Stomach (tissue), 4 donors: ENCODE data around the gene CYS1.

Experiments used
- EP300 ChIP-seq: sonication (generic); formaldehyde crosslinking; IDR thresholded peaks from one replicate; pipeline ENCODE4 v1.6.1; 2017; ENCODE audit warnings: antibody characterized with exemption
- POLR2AphosphoS5 ChIP-seq, 3 donors: sonication (generic); formaldehyde crosslinking; IDR thresholded peaks; one replicate each; pipeline ENCODE4 v1.6.1; 2016; ENCODE audit warnings: antibody characterized with exemption in 3 of 3
- TF ChIP-seq, protein P1 (sequence below), 7 experiments: fragments of 450-650 bp in 4 of 7; fragments of 200-600 bp in 3 of 7; sonication (generic) in 3 of 7; IDR thresholded peaks; one replicate each; pipeline ENCODE4 v1.5.1; 2016 to 2019; ENCODE audit warnings: antibody characterized with exemption in 7 of 7, control low read depth in 2 of 7, mild to moderate bottlenecking in 1 of 7

DNA sequence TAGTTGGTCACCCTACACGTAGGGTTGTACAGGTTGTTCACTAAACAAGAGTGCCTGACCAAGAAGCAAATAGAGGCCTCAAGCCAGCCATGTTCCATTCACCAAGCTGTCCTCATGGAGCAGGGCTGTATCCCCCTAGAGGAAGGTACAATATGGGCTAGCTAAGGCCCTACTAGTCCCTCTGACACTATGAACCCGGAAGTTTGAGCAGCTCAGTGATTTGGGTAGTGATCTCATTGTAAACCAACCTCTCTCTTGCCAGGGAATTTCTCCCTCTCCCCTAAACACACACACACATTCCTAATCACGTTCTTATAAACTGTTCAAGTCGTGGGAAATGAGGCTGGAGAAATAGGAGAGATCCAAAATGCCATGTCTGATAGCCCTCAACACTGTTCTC lies 6.7 kb upstream of the CYS1 start:
- TF ChIP-seq, protein P1, sequence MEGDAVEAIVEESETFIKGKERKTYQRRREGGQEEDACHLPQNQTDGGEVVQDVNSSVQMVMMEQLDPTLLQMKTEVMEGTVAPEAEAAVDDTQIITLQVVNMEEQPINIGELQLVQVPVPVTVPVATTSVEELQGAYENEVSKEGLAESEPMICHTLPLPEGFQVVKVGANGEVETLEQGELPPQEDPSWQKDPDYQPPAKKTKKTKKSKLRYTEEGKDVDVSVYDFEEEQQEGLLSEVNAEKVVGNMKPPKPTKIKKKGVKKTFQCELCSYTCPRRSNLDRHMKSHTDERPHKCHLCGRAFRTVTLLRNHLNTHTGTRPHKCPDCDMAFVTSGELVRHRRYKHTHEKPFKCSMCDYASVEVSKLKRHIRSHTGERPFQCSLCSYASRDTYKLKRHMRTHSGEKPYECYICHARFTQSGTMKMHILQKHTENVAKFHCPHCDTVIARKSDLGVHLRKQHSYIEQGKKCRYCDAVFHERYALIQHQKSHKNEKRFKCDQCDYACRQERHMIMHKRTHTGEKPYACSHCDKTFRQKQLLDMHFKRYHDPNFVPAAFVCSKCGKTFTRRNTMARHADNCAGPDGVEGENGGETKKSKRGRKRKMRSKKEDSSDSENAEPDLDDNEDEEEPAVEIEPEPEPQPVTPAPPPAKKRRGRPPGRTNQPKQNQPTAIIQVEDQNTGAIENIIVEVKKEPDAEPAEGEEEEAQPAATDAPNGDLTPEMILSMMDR (IDR thresholded peaks at IDR 0.05) = no peak
- no peak for TF ChIP-seq EP300
- no peak for TF ChIP-seq POLR2AphosphoS5 (IDR thresholded peaks at IDR 0.05)
